Measurements from ENCODE around the gene ATP6V0B. TPM values are rescaled to one million over a fixed set of nuclear protein-coding genes. Genes with fewer than 3 reads are reported as not detected.
A peak's percentile ranks its signal among the peaks of the same experiment; 100 is the strongest.

ATP6V0B gene
- total and polyA plus RNA-seq, 2 of the 8 experiments (the other 6 are each of a cell fraction or from before 2014, with no cell fraction given): 105 to 308 TPM

GRCh38 chr1:43934986-43935324 is 39.8 kb upstream of the ATP6V0B start:
- WGBS, 2 experiments (ENCODE audit: extremely low coverage in 1 of 2, insufficient coverage in 1 of 2, insufficient read length in 1 of 2, insufficient replicate concordance in 2 of 2, low coverage in 1 of 2, low lambda C conversion rate in 2 of 2, missing lambda C conversion rate in 1 of 2): 61% methylated on average over 5 of the region's 5 CpGs; no CpG with 5 or more reads in 1 of the 2 experiments
- H2AK5ac ChIP-seq (ENCODE audit: low read depth, low read length): no peak overlapping the region
- peaks cover 7 to 8% of the 10 kb centered on the region in 2 experiments for H4K20me1 ChIP-seq (replicated peaks in 1 of 2; ENCODE audit: control insufficient read depth in 1 of 2, insufficient read depth in 2 of 2, low read length in 2 of 2)
- no peak overlapping the region for H3K27ac ChIP-seq (ENCODE audit: low read depth, low read length)
- no peaks in the 10 kb centered on the region for H3K9me3 ChIP-seq (ENCODE audit: insufficient read depth in 2 of 2, low read depth in 1 of 2, low read length in 1 of 2)
- no peak for DNase-seq (ENCODE audit: low read depth in 1 of 2, low spot score in 2 of 2)
- no peaks in the 10 kb centered on the region for H3K79me2 ChIP-seq (ENCODE audit: control insufficient read depth in 1 of 2, insufficient read depth in 2 of 2, low read length in 2 of 2)
- H3K4ac ChIP-seq (replicated peaks; ENCODE audit: insufficient read length, low read depth, low read length): no peak overlapping the region
- H2AFZ ChIP-seq (ENCODE audit: low read length): no peak overlapping the region
- H3K56ac ChIP-seq (replicated peaks; ENCODE audit: insufficient read length, low read depth, low read length): no peak overlapping the region
- POLR2A ChIA-PET (ENCODE audit: partially characterized antibody): interaction anchor here (0.6 to 8.0 kb wide), 19 partner anchors 9 to 283 kb away, joined by 3 to 89 read pairs (median 5); partner anchors contain the start of genes ATP6V0B, IPO13, SLC6A9 and ST3GAL3
- peak overlapping the region; percentile 89 to 93 for H3K4me2 ChIP-seq (ENCODE audit: insufficient read depth in 1 of 2, low read depth in 2 of 2, low read length in 2 of 2)
- H2BK5ac ChIP-seq (ENCODE audit: low read depth, low read length): 0 out of 2 replicates have a peak overlapping the region, but pooled peaks have one; percentile 19
- FAIRE-seq: no peak
- H2BK20ac ChIP-seq (ENCODE audit: low read length): 0 out of 2 replicates have a peak overlapping the region, but pooled peaks have one; percentile 68
- no peak overlapping the region for H3K23ac ChIP-seq (ENCODE audit: insufficient read length)
- peak overlapping the region; percentile 3; the same call in 1 of the 2 replicates for H2BK15ac ChIP-seq (ENCODE audit: low read length)
- H2BK120ac ChIP-seq (replicated peaks; ENCODE audit: low read depth, low read length): no peak overlapping the region
- no peak overlapping the region for H4K91ac ChIP-seq (replicated peaks; ENCODE audit: insufficient read length, low read length)
- TF ChIP-seq CEBPB (IDR thresholded peaks at IDR 0.05; ENCODE audit: low read depth, low read length) (no peak), GABPA (IDR thresholded peaks at IDR 0.05; ENCODE audit: borderline replicate concordance, insufficient read depth, low read length) (0 out of 2 replicates have a peak, but pooled peaks have one; percentile 19)
- H3K27me3 ChIP-seq (replicated peaks in 1 of 4; ENCODE audit: control insufficient read depth in 3 of 4, extremely low read depth in 1 of 4, insufficient read depth in 3 of 4, low read length in 3 of 4): peaks cover 0 to 8% (median 4%) of the 10 kb centered on the region in 4 experiments; a peak in 5 of 7 replicates
- no peak overlapping the region for H4K8ac ChIP-seq (ENCODE audit: extremely low read depth, insufficient read depth, low read length)
- no peak overlapping the region for H3K14ac ChIP-seq (ENCODE audit: insufficient read length)
- CTCF ChIA-PET (ENCODE audit: partially characterized antibody): interaction anchor here (0.6 to 18.6 kb wide), 93 partner anchors 12 to 954 kb away, joined by 3 to 618 read pairs (median 6); partner anchors contain the start of genes ATP6V0B, CCDC24, DPH2 and IPO13
- H3K4me1 ChIP-seq (replicated peaks in 1 of 4; ENCODE audit: control insufficient read depth in 3 of 4, insufficient read depth in 4 of 4, low read length in 3 of 4): peaks cover 14 to 41% (median 35%) of the 10 kb centered on the region in 4 experiments
- H3K4me3 ChIP-seq (ENCODE audit: extremely low read depth in 1 of 4, insufficient read depth in 2 of 4, low read depth in 3 of 4, low read length in 4 of 4): peak overlapping the region in 1 of 4 experiments; percentile 69; a peak in 1 of 8 replicates
- H3K23me2 ChIP-seq (ENCODE audit: low read depth, low read length): peaks cover 11% of the 10 kb centered on the region; the same call in 1 of the 2 replicates
- no peak overlapping the region for H3K9ac ChIP-seq (replicated peaks in 1 of 4; ENCODE audit: extremely low read depth in 1 of 4, low read depth in 3 of 4, low read length in 3 of 4)
- no peak overlapping the region; the same call in 1 of the 2 replicates for H2BK12ac ChIP-seq (ENCODE audit: low read depth, low read length)
- H3K79me1 ChIP-seq (ENCODE audit: low read depth, low read length): no peaks in the 10 kb centered on the region
- peak overlapping the region; percentile 72; the same call in 1 of the 2 replicates for H3K18ac ChIP-seq (ENCODE audit: extremely low read depth, low read length)
- no peaks in the 10 kb centered on the region; a peak in 1 of 8 replicates for H3K36me3 ChIP-seq (ENCODE audit: control insufficient read depth in 2 of 4, insufficient read depth in 4 of 4, low read length in 3 of 4)
- no peak overlapping the region for H4K5ac ChIP-seq (ENCODE audit: insufficient read length, low read depth, low read length)
